HepG2 (cell line): ENCODE measurements around the gene ZER1. TPM values are rescaled to one million over a fixed set of nuclear protein-coding genes. Genes with fewer than 3 reads are reported as not detected.

Experiments used
- NPAS2 ChIP-seq: sonication (generic); formaldehyde crosslinking; IDR thresholded peaks from 2 replicates; pipeline ENCODE4 v1.8.0; 2022; ENCODE audit warnings: mild to moderate bottlenecking, missing genetic modification reagents, borderline replicate concordance
- ZNF317 ChIP-seq: sonication (generic); formaldehyde crosslinking; IDR thresholded peaks from 2 replicates; pipeline ENCODE4 v1.5.0; 2020; ENCODE audit warnings: mild to moderate bottlenecking, missing genetic modification reagents
- polyA plus RNA-seq, 8 experiments: library from polyadenylated mRNA; depleted of rRNA in 3 of 8; stranded (reverse) in 7 of 8; unstranded in 1 of 8; fragments of >200 nt; fragmentation: Illumina TruSeq in 4 of 8; extraction: Trizol in 4 of 8; gene quantifications; 2 replicates each; pipeline versions ENCODE4 v1.2.1 to v1.2.3, GENCODE V29; 2011 to 2016; ENCODE audit warnings: low read depth in 4 of 8, missing spikeins in 1 of 8, mixed read lengths in 1 of 8; ENCODE audit not compliant: insufficient read depth in 1 of 8
- total RNA-seq, 5 experiments: library from RNA; depleted of rRNA; stranded (reverse); fragments of >200 nt; fragmentation: Illumina TruSeq; extraction: Trizol; gene quantifications; 2 replicates each; pipeline ENCODE4 v1.2.3, GENCODE V29; 2016; ENCODE audit warnings: low read depth in 1 of 5
- TF ChIP-seq, protein P1 (sequence below), 2 experiments: sonication (generic) in 1 of 2; formaldehyde crosslinking in 1 of 2; IDR thresholded peaks; 2 replicates each; pipeline versions ENCODE4 v1.4.0 to v1.6.1; 2018 to 2020; ENCODE audit warnings: missing genetic modification reagents in 2 of 2, borderline replicate concordance in 1 of 2, low read depth in 1 of 2, mild to moderate bottlenecking in 1 of 2, missing biosample characterization in 1 of 2
- TF ChIP-seq, protein P2 (sequence below): IDR thresholded peaks from 2 replicates; pipeline ENCODE4 v1.4.0; 2020; ENCODE audit warnings: mild to moderate bottlenecking, missing genetic modification reagents
- TF ChIP-seq, protein P3 (sequence below): sonication (generic); formaldehyde crosslinking; IDR thresholded peaks from 2 replicates; pipeline ENCODE4 v1.4.0; 2020; ENCODE audit warnings: missing genetic modification reagents
- TF ChIP-seq, protein P4 (sequence below): sonication (generic); formaldehyde crosslinking; IDR thresholded peaks from 2 replicates; pipeline ENCODE4 v1.4.0; 2020; ENCODE audit warnings: mild to moderate bottlenecking, missing genetic modification reagents
- TF ChIP-seq, protein P5 (sequence below): sonication (generic); formaldehyde crosslinking; IDR thresholded peaks from 2 replicates; pipeline ENCODE4 v1.5.1; 2020; ENCODE audit warnings: missing genetic modification reagents, mild to moderate bottlenecking, borderline replicate concordance
- TF ChIP-seq, protein P6 (sequence below): sonication (generic); formaldehyde crosslinking; IDR thresholded peaks from 2 replicates; pipeline ENCODE4 v1.4.0; 2020; ENCODE audit warnings: mild to moderate bottlenecking, missing genetic modification reagents

Gene ZER1
- total and polyA plus RNA-seq, 2 of the 13 experiments (the other 11 are each of a cell fraction or from before 2014, with no cell fraction given): 7.7 to 40.0 TPM

DNA sequence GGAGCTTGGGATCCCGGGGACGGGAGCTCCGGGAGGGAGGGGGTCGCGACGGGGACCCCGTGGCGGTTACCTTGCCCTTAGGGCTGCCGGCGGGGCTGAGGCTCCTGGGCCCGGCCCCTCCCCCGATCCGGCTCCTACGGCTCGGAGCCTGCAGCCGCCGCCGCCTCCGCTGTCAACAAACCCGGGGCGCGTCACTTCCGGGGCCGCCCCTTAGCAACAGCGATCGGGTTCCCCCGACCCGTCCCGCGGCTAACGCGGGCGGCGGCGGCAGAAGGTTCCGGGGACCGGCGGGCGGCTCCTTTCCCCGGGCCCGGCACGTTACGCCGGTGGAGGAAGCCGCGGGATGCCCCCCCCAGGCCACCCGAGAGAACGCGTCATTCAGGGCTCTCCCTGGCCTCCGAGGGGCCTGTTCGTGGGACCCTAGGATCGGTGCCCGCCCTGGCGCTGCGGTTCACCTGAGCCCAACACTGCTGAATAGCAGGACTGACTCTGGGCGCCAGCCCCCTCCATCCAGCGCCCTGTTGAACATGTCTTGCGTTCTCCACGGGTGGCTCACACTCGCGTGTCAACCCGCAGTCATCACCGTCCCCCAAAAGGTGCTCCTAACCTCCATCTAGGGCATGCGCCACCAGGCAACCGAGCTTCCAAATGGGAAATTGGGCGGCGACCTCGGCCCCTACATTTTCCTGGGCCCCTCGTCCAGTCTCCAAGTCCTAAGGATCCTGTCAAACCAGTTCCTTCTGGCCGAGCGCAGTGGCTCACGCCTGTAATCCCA, at the start of gene ZER1 (continued):
- TF ChIP-seq NPAS2 (CRISPR knock-in tag): no peak
- TF ChIP-seq, protein P1, sequence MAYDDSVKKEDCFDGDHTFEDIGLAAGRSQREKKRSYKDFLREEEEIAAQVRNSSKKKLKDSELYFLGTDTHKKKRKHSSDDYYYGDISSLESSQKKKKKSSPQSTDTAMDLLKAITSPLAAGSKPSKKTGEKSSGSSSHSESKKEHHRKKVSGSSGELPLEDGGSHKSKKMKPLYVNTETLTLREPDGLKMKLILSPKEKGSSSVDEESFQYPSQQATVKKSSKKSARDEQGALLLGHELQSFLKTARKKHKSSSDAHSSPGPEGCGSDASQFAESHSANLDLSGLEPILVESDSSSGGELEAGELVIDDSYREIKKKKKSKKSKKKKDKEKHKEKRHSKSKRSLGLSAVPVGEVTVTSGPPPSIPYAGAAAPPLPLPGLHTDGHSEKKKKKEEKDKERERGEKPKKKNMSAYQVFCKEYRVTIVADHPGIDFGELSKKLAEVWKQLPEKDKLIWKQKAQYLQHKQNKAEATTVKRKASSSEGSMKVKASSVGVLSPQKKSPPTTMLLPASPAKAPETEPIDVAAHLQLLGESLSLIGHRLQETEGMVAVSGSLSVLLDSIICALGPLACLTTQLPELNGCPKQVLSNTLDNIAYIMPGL (CRISPR knock-in tag; IDR thresholded peaks at IDR 0.05; ENCODE audit: borderline replicate concordance in 1 of 2, low read depth in 1 of 2): peak; percentile 82 to 87; a peak in 2 of 4 replicates
- peak; percentile 74 for TF ChIP-seq ZNF317 (CRISPR knock-in tag)
- TF ChIP-seq, protein P2, sequence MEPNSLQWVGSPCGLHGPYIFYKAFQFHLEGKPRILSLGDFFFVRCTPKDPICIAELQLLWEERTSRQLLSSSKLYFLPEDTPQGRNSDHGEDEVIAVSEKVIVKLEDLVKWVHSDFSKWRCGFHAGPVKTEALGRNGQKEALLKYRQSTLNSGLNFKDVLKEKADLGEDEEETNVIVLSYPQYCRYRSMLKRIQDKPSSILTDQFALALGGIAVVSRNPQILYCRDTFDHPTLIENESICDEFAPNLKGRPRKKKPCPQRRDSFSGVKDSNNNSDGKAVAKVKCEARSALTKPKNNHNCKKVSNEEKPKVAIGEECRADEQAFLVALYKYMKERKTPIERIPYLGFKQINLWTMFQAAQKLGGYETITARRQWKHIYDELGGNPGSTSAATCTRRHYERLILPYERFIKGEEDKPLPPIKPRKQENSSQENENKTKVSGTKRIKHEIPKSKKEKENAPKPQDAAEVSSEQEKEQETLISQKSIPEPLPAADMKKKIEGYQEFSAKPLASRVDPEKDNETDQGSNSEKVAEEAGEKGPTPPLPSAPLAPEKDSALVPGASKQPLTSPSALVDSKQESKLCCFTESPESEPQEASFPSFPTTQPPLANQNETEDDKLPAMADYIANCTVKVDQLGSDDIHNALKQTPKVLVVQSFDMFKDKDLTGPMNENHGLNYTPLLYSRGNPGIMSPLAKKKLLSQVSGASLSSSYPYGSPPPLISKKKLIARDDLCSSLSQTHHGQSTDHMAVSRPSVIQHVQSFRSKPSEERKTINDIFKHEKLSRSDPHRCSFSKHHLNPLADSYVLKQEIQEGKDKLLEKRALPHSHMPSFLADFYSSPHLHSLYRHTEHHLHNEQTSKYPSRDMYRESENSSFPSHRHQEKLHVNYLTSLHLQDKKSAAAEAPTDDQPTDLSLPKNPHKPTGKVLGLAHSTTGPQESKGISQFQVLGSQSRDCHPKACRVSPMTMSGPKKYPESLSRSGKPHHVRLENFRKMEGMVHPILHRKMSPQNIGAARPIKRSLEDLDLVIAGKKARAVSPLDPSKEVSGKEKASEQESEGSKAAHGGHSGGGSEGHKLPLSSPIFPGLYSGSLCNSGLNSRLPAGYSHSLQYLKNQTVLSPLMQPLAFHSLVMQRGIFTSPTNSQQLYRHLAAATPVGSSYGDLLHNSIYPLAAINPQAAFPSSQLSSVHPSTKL (CRISPR knock-in tag): peak; percentile 66; the same call in 1 of the 2 replicates
- TF ChIP-seq, protein P3, sequence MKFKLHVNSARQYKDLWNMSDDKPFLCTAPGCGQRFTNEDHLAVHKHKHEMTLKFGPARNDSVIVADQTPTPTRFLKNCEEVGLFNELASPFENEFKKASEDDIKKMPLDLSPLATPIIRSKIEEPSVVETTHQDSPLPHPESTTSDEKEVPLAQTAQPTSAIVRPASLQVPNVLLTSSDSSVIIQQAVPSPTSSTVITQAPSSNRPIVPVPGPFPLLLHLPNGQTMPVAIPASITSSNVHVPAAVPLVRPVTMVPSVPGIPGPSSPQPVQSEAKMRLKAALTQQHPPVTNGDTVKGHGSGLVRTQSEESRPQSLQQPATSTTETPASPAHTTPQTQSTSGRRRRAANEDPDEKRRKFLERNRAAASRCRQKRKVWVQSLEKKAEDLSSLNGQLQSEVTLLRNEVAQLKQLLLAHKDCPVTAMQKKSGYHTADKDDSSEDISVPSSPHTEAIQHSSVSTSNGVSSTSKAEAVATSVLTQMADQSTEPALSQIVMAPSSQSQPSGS (CRISPR knock-in tag): peak; percentile 81
- TF ChIP-seq, protein P4, sequence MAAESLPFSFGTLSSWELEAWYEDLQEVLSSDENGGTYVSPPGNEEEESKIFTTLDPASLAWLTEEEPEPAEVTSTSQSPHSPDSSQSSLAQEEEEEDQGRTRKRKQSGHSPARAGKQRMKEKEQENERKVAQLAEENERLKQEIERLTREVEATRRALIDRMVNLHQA (CRISPR knock-in tag): no peak
- TF ChIP-seq, protein P5, sequence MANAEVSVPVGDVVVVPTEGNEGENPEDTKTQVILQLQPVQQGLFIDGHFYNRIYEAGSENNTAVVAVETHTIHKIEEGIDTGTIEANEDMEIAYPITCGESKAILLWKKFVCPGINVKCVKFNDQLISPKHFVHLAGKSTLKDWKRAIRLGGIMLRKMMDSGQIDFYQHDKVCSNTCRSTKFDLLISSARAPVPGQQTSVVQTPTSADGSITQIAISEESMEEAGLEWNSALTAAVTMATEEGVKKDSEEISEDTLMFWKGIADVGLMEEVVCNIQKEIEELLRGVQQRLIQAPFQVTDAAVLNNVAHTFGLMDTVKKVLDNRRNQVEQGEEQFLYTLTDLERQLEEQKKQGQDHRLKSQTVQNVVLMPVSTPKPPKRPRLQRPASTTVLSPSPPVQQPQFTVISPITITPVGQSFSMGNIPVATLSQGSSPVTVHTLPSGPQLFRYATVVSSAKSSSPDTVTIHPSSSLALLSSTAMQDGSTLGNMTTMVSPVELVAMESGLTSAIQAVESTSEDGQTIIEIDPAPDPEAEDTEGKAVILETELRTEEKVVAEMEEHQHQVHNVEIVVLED: peak; percentile 90
- TF ChIP-seq, protein P6, sequence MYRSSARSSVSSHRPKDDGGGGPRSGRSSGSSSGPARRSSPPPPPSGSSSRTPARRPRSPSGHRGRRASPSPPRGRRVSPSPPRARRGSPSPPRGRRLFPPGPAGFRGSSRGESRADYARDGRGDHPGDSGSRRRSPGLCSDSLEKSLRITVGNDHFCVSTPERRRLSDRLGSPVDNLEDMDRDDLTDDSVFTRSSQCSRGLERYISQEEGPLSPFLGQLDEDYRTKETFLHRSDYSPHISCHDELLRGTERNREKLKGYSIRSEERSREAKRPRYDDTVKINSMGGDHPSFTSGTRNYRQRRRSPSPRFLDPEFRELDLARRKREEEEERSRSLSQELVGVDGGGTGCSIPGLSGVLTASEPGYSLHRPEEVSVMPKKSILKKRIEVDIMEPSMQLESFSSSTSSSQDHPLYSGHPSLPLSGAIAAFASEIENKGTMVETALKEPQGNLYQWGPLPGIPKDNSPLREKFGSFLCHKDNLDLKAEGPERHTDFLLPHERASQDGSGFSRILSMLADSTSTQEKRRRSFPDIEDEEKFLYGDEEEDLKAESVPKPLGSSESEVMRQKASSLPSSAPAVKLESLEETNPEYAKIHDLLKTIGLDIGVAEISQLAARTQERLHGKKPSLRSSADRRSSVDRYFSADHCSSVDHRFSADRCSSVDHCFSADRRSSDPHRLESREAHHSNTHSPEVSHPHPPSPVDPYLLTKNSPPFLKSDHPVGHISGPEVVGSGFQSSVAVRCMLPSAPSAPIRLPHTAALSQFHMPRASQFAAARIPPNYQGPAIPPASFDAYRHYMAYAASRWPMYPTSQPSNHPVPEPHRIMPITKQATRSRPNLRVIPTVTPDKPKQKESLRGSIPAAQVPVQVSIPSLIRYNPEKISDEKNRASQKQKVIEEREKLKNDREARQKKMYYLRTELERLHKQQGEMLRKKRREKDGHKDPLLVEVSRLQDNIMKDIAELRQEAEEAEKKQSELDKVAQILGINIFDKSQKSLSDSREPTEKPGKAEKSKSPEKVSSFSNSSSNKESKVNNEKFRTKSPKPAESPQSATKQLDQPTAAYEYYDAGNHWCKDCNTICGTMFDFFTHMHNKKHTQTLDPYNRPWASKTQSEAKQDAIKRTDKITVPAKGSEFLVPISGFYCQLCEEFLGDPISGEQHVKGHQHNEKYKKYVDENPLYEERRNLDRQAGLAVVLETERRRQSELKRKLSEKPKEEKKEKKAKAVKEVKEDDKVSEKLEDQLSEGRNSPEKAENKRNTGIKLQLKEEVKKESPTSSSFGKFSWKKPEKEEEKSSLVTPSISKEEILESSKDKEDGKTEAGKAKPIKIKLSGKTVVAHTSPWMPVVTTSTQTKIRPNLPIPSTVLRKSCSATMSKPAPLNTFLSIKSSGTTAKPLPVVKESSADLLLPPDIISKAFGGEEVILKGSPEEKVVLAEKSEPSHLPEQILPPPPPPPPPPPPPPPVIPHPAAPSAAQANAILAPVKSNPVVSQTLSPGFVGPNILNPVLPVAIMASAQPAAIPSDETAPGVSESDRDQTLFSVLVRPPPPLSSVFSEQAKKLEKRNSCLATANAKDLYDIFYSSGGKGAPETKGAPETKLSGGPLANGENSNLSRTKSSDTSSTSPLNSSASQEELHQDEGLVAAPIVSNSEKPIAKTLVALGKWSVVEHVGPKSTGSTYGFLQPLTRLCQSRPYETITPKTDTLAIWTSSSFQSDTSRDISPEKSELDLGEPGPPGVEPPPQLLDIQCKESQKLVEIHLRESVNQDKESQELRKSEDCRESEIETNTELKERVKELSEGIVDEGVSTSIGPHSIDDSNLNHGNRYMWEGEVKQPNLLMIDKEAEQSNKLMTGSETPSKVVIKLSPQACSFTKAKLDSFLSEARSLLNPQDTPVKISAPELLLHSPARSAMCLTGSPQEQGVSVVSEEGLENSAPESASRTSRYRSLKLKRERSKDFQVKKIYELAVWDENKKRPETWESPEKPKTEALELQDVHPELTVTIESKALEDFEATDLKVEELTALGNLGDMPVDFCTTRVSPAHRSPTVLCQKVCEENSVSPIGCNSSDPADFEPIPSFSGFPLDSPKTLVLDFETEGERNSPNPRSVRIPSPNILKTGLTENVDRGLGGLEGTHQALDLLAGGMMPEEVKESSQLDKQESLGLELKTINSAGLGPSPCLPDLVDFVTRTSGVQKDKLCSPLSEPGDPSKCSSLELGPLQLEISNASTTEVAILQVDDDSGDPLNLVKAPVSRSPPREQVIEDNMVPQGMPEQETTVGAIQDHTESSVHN (CRISPR knock-in tag): no peak; the same call in 1 of the 2 replicates
